ENCODE data around the gene RAPGEF2.
"Not testable (repeated sequence)": the region's sequence is repeated elsewhere in the genome, so short reads cannot be mapped to it uniquely, and the experiment has no call there.

RAPGEF2 gene

DNA sequence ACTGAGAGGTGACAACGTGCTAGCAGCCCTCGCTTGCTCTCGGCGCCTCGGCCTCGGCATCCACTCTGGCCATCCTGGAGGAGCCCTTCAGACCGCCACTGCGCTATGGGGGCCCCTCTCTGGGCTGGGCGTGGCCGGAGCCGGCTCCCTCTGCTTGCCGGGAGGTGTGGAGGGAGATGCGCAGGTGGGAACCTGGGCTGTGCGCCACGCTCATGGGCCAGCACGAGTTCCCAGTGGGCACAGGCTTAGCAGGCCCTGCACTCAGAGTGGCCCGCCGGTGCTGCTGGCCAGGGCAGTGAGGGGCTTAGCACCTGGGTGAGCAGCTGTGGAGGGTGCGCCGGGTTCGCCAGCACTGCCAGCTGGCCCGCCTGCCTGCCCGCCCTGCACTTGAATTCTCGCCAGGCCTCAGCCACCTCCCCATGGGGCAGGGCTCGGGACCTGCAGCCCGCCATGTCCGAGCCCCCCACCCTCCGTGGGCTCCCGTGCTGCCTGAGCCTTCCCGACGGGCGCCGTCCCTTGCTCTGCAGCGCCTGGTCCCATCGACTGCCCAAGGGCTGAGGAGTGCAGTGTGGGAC lies 148.0 kb downstream of the RAPGEF2 start:
- no peak for DNase-seq

GRCh38 chr4:159251580-159251979 lies 148.7 kb downstream of the RAPGEF2 start:
- not testable (repeated sequence) for DNase-seq

DNA sequence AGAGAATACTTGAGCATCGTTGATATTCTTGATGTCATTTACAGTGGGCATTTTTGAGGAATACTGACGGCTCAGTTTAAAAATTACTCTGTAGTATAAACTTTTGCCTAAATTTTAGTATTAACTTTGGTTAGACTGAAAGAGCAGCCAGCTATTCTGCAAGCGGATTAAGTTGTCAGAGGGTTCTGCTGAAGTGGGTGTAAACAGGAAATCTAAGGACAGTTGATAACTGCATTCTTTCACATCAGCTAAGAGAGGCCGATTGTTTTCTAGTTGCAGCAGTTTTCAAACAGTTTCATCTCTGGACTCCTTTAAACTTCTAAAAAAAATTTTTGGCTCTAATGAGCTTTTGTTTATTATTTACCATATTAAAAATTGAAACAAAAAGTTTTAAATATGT lies 149.6 kb downstream of the RAPGEF2 start:
- no peak for DNase-seq

- DNase-seq = no peak
These were observed 153.2 kb downstream of the RAPGEF2 start for GRCh38 chr4:159256037-159256436.

- DNase-seq = no peak
These were observed 156.1 kb downstream of the RAPGEF2 start for GRCh38 chr4:159258889-159259560.

DNA sequence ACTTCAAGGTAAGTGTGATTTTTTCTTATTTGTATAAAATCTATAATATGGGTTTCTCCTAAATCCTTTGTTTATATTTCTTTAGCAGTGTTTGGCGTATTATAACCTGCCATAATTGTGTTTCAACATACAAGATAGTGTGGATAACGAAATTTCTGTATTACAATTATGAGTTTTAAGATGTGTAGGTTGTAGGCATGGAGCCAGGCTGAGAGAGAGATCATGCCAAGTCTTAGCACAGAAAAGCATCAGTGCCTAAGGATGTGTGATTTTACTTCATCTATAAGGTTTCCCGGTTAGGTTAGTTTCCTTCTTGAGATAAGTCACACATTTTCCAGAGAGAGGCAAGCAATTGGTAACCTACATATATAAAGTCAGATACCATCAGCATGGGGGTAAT lies 161.2 kb downstream of the RAPGEF2 start:
- DNase-seq = no peak

GRCh38 chr4:159266981-159267868 lies 164.3 kb downstream of the RAPGEF2 start:
- no peak for DNase-seq

DNA sequence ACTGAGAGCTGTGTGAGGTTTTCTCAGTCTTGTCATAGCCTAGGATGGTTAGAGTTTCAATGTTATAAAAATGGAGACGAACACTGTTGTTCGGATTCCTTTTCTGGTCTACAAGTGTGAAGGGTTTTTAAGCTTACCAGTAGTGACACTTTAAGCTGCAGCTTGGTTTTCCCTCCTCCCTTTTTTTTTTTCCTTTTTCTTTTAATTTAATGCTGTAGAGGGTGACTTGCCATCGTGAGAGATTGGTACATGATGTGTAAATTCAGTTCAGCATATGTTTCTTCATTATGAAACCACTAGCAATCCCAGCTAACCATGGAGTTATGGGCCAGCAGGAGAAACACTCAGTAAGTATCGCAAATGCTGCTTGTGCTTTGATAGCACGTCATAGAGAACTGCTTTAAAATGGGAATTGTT lies 165.0 kb downstream of the RAPGEF2 start:
- DNase-seq = no peak

GRCh38 chr4:159268607-159269006 lies 165.7 kb downstream of the RAPGEF2 start:
- no peak for DNase-seq

GRCh38 chr4:159269116-159269515 lies 166.2 kb downstream of the RAPGEF2 start:
- DNase-seq = no peak

GRCh38 chr4:159269956-159270355 lies 167.1 kb downstream of the RAPGEF2 start:
- DNase-seq = no peak

GRCh38 chr4:159271856-159272255 lies 169.0 kb downstream of the RAPGEF2 start:
- no peak for DNase-seq

DNA sequence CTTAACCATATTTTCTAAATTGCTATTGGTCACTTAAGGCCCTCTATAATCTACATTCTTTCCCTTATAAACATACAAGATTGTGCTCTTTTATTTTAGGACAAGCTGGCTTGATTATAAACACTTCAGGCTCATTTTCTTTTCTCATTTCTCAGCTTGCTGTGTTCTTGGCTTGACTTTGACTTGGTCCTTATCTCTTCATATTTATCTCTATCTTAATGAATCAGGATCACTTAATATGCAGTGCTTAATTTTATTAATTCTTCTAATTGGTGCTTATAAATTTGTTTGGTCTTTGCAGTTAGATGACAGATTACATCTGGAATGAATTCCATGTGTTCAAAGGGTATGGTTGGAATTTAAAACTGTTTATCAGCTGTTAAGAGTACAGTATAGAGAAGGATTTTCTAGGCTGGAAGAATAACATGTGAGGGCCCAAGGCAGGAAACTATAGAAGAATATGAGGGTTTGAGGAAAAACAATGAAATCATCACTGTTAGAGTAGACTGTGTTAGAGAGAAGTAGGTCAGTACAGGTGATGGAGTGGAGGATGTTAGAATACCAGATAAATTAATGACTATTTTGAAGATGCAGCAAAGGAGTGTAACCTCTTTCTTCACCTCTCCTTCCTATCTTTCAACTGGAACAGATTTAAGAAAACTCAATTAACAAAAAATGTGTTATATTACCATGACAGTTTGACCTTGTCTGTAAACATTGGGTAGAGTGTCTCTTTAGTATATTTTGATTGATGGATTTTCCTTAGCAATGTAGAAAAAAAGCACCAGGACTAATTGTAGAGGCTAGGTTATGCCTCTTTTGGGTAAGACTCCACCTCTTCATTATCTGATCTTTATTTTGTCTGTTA lies 169.6 kb downstream of the RAPGEF2 start:
- DNase-seq = no peak

GRCh38 chr4:159273141-159273438 lies 170.2 kb downstream of the RAPGEF2 start:
- no peak for DNase-seq

DNA sequence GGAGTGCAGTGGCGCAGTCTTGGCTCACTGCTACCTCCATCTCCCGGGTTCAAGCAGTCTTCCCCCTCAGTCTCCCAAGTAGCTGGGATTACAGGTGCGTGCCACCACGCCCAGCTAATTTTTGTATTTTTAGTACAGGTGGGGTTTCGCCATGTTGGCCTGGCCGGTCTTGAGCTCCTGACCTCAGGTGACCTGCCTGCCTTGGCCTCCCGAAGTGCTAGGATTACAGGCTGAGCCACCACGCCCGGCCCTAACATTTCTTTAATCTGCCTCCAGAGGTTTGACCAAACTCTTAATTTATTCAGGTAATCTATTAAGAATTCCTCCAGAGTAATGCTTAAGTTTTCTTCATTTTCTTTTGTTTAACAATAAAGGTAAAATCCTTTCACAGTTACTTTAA lies 171.0 kb downstream of the RAPGEF2 start:
- DNase-seq = no peak

DNA sequence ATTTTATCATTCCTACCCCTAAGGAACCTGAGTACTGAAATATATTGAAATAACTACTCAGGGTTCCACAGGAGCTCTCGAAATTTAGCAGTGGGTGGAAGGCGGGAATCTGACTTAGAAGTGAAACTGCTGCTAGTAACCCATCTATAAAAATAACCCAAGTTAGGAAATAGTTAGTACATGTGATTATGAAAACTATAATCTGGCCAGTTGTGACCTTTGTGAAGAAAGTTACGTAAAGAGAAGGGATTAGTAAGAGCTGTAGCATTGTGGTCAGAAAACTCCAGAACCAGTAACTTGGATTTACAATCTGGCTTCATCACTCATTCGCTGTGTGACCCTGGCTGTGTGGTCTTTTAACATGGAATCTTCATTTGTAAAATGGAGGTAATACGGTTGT lies 175.5 kb downstream of the RAPGEF2 start:
- no peak for DNase-seq

DNA sequence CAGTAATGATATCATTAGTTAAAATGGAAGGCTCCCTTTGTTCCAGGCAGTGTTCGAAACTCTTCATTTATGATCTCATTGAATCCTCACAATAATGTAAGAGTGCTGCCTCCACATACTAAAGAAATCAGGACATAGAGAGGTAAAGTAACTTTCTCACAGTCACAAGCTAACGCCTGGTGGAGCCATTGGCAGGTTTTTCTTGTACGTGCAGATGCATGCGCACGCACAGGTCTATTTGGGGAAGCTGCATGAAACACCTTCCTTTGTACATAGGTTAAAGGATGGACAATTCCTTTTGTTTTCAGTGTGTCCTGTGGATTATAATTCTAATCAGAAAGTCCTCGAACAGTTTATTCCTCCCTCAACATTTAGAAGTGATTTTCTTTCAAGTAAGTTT lies 176.2 kb downstream of the RAPGEF2 start:
- DNase-seq = no peak

- no peak for DNase-seq
These were observed 177.7 kb downstream of the RAPGEF2 start for GRCh38 chr4:159280442-159281172.

- DNase-seq = no peak
These were observed 178.9 kb downstream of the RAPGEF2 start for GRCh38 chr4:159281771-159282170.

GRCh38 chr4:159282329-159282728 lies 179.4 kb downstream of the RAPGEF2 start:
- no peak for DNase-seq

GRCh38 chr4:159282944-159283343 lies 180.1 kb downstream of the RAPGEF2 start:
- DNase-seq = no peak

DNA sequence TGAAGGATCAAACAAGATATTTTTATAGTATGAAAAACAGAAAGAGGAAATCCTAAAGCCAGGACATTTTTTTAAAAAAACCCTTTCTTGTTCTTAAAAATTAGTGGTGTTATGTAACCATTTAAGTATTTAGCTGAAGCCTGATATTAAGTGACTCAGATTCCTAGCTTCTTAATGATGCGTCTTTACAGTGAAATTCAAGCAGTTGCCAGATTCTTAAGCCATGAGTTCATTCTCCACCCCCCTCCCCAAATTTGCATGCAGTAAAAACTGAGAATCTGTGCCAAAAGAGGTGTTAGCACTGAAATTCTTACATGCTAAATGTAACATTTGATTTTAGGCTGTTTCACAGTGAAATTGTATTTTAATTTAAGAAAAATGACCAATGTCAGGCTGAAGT lies 180.8 kb downstream of the RAPGEF2 start:
- no peak for DNase-seq
